Erythroblast (primary cell): ENCODE data around the gene PPP2R5C.

Source experiments
- GATA1 ChIP-seq: IDR thresholded peaks from 2 replicates; pipeline ENCODE4 v1.6.1; 2011; ENCODE audit warnings: low read depth, mild to moderate bottlenecking, control low read depth, low read length, moderate library complexity
- POLR2A ChIP-seq: IDR thresholded peaks from 2 replicates; pipeline ENCODE4 v1.6.1; 2011; ENCODE audit warnings: mild to moderate bottlenecking, low read length

DNA sequence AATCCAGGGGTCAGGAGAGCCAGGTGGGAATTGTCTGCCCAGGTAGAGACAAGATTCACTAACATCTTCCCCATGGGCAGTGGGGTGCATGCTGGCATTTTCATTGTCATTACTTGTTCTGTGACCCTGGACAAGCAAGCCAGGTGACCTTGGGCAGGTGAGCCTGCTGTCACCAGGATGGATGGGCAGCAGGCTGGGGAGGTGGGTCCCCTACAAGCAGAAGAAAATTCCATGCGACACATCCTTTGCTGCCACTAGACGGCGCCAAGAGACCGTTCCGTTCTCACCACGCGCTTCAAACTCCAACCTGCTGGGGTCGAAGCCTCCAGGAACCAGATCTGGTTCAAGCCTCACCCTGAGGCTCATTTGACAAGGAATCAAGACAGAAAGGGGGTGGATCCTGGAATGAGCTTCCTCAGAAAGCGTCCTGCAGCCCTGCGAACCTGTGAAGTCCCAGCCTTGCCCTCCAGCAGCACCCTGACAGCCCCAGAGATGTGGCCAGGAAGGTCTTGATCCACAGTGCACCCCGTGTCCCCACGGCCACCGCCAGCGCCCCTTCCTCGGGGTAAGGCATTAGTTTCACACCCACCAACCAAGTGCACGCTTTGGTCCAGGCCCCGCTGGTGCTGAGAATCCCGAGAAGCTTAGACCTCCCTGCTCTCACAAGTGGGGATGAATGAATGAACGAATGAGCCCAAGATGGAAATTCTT lies 199.7 kb downstream of the PPP2R5C start:
- no peak for TF ChIP-seq POLR2A
- TF ChIP-seq GATA1 = no peak
